Lower leg skin (tissue), 4 donors: ENCODE data around the gene OPN1MW3. TPM values are rescaled to one million over a fixed set of nuclear protein-coding genes. Genes with fewer than 3 reads are reported as not detected.
"Not testable (repeated sequence)": the region's sequence is repeated elsewhere in the genome, so short reads cannot be mapped to it uniquely, and the experiment has no call there.

Source experiments
- DNase-seq, 2 donors: peaks; one replicate each; pipeline ENCODE4 v3.0.0-alpha.2; 2019; ENCODE audit warnings: low spot score in 2 of 2
- H3K4me3 ChIP-seq: fragments of 200-600 bp; sonication (generic); 2 replicates; pipeline ENCODE4 v1.5.1; 2017; ENCODE audit warnings: mild to moderate bottlenecking, low read depth; ENCODE audit not compliant: poor library complexity, severe bottlenecking
- CTCF ChIP-seq, 3 donors: fragments of 450-650 bp; IDR thresholded peaks; one replicate each; pipeline ENCODE4 v1.5.1; 2016; ENCODE audit warnings: antibody characterized with exemption in 3 of 3, mild to moderate bottlenecking in 3 of 3, moderate library complexity in 2 of 3
- POLR2A ChIP-seq, 2 donors: fragments of 450-650 bp; IDR thresholded peaks; one replicate each; pipeline ENCODE4 v1.6.1; 2016 to 2017; ENCODE audit warnings: antibody characterized with exemption in 2 of 2, mild to moderate bottlenecking in 1 of 2, moderate library complexity in 1 of 2
- WGBS, 2 donors: methylation state at CpG; one replicate each; pipeline ENCODE4 v1.1.5; 2018; 5-methylcytosine and 5-hydroxymethylcytosine counted together
- intact Hi-C: fragments of 100-400 bp; cut with DNase I; formaldehyde crosslinking; loops from one replicate; pipeline ENCODE4 v1.15.0; 2023; ENCODE audit warnings: low total_unique reads
- total RNA-seq, 4 donors: library from RNA; depleted of rRNA; stranded (reverse); fragments of >200 nt; gene quantifications; one replicate each; pipeline ENCODE4 v1.1.0, GENCODE V29; 2016

OPN1MW3 gene
- total RNA-seq, 4 donors from 2014 or later = not detected

- WGBS, 2 donors = no CpG with 5 or more reads among the region's 3 CpGs
- DNase-seq, H3K4me3 ChIP-seq, intact Hi-C loops: not testable (repeated sequence)
These were observed 11.9 kb downstream of the OPN1MW3 start for GRCh38 chrX:154269245-154269644.

GRCh38 chrX:154284489-154285338, 27.3 kb downstream of the OPN1MW3 start:
- intact Hi-C loops, DNase-seq, H3K4me3 ChIP-seq: not testable (repeated sequence)
- no CpG with 5 or more reads among the region's 23 CpGs for WGBS, 2 donors

GRCh38 chrX:154286406-154286805, 29.0 kb downstream of the OPN1MW3 start:
- H3K4me3 ChIP-seq, intact Hi-C loops, DNase-seq: not testable (repeated sequence)
- WGBS, 2 donors = no CpG with 5 or more reads among the region's 10 CpGs

- WGBS, 2 donors = 94 to 100% methylated on average over 12 to 20 of the region's 39 CpGs
- intact Hi-C loops = no loop called here
- no peak for TF ChIP-seq CTCF (IDR thresholded peaks at IDR 0.05)
- TF ChIP-seq POLR2A (IDR thresholded peaks at IDR 0.05) = no peak
- DNase-seq = no peak
- H3K4me3 ChIP-seq = no peak within 1 kb of the TSS
These were observed 37.6 kb downstream of the OPN1MW3 start, which contains the start of gene TEX28 for GRCh38 chrX:154294791-154295574. Gene TEX28 (minus strand): TSS chrX:154295124. CDS start chrX:154292117, 3,007 bp downstream.

- TF ChIP-seq POLR2A (IDR thresholded peaks at IDR 0.05) = no peak
- TF ChIP-seq CTCF (IDR thresholded peaks at IDR 0.05) = no peak
- no peak for DNase-seq
- 95 to 97% methylated on average over 37 of the region's 37 CpGs for WGBS, 2 donors
These were observed 38.4 kb downstream of the OPN1MW3 start, which contains the start of gene TKTL1 for GRCh38 chrX:154295664-154296310. Gene TKTL1 (plus strand): TSS chrX:154295795. CDS start chrX:154295860, 65 bp downstream.

GRCh38 chrX:154296731-154297130, 39.3 kb downstream of the OPN1MW3 start:
- 87% methylated on average over 18 of the region's 18 CpGs for WGBS, 2 donors
- H3K4me3 ChIP-seq = no peak overlapping the region
- no peak for DNase-seq
- intact Hi-C loops = no loop called here
- TF ChIP-seq CTCF (IDR thresholded peaks at IDR 0.05) (no peak), POLR2A (IDR thresholded peaks at IDR 0.05) (no peak)

More at GRCh38 chrX:154295664-154296310, 38.4 kb downstream of the OPN1MW3 start, which contains the start of gene TKTL1:
- no peak within 1 kb of the TSS for H3K4me3 ChIP-seq
- intact Hi-C loops = no loop called here

GRCh38 chrX:154298312-154298711, 40.9 kb downstream of the OPN1MW3 start:
- WGBS, 2 donors = 54 to 66% methylated on average over 7 of the region's 7 CpGs
- TF ChIP-seq POLR2A (IDR thresholded peaks at IDR 0.05) (no peak), CTCF (IDR thresholded peaks at IDR 0.05) (no peak)
- H3K4me3 ChIP-seq = no peak overlapping the region
- intact Hi-C loops = no loop called here
- DNase-seq = no peak
